8988T (cell line): ENCODE data around the gene IL5.
"Not testable (repeated sequence)": the region's sequence is repeated elsewhere in the genome, so short reads cannot be mapped to it uniquely, and the experiment has no call there.

ENCODE experiments used
- DNase-seq: peaks from one replicate; pipeline ENCODE4 v3.0.0; 2011

Gene IL5

DNA sequence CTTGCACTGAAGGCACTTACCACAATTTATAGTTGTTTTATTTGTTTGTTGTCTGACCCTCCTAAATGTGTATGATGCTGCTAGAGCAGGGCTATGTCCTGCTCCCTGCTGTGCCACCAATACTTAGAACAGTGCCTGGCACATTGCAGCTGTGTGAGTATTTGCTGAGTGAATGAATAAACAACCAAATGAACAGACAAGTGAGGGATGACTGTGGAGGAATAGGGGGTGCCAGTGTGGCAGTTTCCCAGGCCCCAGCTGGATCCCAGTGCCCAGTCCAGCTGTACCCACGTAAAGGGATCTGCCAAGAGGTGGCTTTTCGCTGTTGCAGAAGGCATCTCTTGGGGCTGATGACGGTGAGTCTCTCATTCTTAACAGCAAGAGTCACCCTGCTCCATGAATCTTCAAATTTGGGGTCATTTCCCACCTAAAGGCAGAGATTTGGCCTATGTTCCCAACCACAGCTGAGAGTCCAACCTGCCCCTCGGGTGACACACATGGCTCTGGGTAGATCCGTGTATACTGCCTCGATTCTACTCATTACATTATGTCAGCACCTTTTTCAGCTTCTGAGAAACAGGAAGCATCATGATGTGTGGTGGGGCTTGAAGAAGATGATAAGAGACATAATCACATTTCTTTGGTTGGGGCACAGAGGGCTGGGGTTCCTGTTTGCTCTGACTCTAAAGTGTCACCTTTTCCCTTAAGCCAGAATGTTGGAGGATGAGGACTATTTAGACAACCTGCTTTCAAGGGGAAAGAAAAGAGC lies 14.3 kb downstream of the IL5 start:
- no peak for DNase-seq

DNA sequence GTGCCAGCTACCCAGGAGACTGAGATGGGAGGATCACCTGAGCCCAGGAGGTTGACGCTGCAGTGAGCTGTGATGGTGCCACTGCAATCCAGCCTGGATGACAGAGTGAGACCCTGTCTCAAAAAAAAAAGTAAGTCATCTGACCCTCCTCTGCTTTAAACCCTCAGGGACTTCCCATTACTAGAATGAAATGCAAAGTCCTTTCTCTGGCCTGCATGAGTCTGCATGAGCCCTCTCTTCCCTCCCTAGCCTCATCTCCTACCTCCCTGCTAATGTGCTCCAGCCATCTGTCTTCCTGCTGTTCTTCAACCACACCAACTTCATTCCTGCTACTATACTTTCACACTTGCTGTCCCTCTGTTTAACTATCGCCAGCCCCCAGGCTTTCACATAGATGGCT lies 15.3 kb downstream of the IL5 start:
- DNase-seq, result no peak

DNA sequence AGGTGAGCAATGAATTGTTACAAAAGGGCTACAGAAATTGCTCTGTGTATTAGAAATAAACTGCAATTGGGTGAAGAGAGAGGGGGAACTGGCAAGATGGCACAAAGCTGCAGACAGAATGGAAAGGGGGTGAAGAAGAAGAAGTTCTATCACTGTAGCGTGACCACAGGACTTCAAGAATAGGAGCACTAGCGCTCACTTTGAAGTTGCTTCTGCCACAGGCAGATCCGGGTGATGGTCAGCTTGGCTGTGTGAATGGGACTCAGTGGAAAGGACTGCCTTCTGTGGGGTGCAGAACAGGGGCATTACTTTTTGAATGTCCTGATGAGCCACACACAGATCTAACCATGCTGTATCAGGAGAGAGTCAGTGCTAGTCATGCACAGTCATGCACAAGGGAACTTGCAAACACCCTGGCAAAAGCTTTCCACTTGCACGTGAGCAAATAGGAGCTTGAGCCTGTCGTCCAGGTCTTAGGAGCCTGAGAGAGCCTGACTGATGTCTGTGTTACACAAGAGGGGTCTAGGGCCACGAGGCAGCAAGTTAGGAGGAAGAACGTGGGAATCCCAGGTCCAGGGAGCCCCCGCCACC lies 16.3 kb downstream of the IL5 start:
- no peak for DNase-seq

DNA sequence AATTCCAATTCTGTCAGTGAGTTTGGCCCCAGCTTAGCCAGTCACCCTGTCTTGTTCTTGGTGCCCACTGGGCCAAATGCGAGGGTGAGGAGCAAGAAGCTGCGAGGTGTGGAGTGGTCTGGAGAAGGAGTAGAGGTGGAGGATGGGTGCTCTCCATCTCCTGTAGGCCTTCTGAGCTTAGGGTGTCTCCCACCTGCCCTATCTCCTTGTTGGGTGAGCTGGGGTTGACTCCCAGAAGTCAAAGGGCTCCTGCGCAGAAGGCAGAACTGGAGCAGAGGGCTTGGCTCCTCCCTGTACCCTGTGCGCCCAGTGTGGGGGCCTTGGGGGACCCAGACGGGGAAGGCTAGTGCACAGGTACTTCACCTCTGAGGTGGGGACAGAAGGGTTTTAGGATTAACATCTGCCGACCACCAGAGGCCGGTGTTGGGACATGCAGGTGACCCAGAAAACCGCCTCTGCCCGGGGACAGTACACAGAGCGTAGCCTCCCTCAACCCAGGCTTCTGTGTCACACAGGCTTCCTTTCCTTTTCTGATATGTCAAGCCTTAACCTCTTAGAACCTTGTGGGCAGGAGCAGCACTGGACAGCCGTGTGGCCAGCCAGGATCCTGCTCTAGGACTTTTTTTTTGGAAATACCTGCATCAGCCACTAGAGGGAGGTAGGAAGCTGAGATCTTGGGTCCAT lies 16.9 kb downstream of the IL5 start:
- no peak for DNase-seq

DNA sequence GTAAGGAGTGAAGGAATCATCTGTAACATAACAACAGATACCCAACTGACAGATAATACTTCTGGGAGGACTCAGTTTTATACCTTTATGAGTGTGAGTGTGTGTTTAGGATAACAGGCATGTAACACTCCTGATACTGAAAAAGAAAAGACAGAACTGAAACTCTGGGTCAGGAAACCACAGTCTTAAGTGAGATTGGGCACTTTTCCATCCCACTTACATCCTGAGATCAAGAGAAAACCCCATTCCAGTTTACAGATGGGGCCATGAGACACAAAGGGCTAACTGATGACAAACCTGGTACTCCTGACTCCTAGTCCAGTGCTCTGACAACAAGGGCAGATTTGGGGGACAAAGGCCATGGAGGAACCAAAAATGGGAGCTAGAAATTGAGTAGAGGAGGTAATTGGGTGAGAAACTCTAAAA lies 18.0 kb downstream of the IL5 start:
- DNase-seq, result no peak

DNA sequence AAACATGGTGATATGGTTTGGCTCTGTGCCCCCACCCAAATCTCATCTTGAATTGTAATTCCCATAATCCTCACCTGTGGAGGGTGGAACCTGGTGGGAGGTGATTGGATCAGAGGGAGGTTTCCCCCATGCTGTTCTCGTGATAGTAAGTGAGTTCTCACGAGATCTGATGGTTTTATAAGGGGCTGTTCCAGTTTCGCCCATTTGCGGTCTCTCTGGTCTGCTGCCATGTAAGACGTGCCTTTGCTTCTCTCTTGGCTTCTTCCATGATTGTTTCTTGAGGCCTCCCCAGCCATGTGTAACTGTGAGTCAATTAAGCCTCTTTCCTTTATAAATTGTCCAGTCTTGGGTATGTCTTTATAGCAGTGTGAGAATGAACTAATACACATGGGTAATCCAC lies 18.4 kb downstream of the IL5 start:
- not testable (repeated sequence) for DNase-seq

DNA sequence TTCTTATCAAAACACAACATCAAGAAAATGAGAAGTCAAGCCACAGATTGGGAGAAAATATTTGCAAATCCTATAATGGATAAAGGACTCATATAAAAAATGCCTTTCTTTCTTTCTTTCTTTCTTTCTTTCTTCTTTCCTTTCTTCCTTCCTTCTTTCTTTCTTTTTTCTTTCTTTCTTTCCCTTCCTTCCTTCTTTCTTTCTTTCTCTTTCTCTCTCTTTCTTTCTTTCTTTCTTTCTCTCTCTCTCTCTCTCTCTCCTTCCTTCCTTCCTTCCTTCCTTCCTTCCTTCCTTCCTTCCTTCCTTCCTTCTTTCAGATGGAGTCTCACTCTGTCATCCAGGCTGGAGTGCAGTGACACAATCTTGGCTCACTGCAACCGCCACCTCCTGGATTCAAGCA lies 21.3 kb downstream of the IL5 start:
- not testable (repeated sequence) for DNase-seq

DNA sequence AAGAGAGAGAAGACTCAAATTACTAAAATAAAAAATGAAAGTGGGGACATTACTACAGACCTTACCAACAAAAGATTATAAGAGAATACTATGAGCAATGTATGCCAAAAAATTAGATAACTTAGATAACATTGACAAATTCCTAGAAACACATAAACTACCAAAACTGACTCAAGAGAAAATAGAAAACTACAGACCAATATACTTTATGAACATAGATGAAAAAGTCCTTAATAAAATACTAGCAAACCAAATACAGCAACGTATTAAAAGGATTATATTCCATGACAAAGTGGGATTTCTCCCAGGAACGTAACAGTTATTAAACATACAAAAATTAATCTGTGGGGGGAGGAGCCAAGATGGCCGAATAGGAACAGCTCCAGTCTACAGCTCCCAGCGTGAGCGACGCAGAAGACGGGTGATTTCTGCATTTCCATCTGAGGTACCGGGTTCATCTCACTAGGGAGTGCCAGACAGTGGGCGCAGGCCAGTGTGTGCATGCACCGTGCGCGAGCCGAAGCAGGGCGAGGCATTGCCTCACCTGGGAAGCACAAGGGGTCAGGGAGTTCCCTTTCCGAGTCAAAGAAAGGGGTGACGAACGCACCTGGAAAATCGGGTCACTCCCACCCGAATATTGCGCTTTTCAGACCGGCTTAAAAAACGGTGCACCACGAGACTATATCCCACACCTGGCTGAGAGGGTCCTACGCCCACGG lies 29.5 kb downstream of the IL5 start:
- DNase-seq, result not testable (repeated sequence)

DNA sequence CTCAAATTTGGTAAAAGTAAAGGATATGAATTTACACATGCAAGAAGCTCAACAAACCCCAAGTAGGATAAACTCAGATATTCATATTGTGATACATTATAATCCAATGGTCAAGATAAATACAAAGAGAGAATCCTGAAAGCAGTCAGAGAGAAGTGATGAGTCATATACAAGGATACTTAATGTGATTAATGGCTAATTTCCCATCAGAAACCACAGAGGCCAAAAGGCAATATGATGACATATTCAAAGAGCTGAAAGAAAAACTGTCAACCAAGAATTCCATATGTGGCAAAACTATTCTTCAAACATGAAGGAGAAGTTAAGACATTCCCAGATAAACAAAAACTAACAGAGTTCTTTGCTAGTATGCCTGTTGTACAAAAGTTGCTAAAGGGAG lies 33.2 kb downstream of the IL5 start:
- no peak for DNase-seq

DNA sequence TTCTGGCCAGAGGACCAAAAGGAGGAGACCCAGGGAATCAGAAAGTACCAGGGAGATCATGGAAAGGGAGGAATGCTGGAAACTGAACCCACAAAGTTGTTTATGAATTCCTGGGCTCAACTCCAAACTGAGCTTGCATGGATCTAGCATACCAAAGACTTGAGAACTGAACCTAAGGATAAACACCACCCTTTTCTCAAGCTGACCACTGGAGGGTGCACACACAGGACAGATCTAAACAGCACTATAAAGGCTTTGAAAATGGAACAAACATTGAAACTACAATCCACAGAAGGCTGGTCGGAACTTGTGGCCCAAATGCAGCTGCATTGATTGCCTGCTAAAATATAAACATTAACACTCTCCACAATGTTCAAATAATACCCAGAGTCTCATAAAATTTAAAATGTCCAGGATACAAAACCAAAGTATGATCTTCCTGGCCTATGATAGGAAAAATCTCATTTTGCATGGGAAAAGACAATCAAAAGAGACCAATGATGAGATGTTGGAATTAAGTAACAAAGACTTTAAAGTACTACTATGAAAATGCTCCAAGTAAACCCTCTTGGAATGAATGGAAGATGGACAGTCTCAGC lies 37.1 kb downstream of the IL5 start:
- DNase-seq, result no peak

DNA sequence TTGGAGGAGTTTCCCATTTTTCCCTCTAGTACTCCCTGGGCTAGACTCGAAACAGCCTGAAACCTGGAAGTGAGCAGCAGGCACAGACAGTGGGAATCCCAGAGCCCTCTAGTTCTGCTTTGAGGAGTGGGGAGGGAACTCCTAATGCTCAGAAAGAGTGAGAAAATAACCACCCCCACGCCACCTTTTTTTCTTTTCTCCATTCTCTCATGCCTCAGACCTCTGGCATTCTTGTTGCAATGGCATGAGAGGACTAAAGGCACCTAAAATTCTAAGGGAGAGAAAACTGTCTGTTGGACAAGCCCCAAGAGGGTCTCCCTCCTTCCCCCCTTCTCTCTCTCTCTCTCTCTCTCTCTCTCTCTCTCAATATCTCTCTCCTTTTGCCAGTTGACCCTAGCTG lies 37.7 kb downstream of the IL5 start:
- DNase-seq, result no peak

DNA sequence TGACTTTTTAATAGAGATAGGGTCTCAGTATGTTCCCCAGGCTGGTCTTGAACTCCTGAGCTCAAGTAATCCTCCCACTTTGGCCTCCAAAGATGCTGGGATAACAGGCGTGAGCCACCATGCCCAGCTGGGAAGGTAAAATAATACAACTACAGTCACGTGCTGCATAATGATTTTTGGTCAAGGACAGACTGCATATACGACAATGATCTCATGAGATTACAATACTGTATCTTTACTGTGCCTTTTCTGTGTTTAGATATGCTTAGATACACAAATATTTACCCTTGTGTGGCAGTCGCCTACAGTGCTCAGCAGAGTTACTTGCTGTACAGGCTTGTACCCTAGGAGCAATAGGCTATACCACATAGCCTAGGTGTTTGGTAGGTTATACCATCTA lies 38.6 kb downstream of the IL5 start:
- DNase-seq, result no peak

DNA sequence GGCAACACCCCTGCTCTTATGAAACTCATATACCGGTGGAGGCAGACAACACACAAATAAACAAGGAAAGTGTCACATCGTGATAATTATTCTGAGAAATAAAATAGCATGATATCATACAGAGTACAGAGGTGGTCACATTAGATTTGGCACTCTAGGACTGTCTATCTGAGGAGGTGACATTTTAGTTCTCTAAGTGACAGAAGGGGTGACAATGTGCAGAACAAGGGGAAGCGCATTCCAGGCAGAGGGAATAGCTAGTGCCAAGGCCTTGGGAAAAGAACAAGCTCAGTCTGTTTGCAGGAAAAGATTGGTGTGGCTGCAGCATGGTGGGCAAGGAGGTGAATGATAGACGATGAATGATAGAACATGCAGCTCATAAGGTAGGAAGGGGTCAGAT lies 40.1 kb downstream of the IL5 start:
- DNase-seq, result no peak

DNA sequence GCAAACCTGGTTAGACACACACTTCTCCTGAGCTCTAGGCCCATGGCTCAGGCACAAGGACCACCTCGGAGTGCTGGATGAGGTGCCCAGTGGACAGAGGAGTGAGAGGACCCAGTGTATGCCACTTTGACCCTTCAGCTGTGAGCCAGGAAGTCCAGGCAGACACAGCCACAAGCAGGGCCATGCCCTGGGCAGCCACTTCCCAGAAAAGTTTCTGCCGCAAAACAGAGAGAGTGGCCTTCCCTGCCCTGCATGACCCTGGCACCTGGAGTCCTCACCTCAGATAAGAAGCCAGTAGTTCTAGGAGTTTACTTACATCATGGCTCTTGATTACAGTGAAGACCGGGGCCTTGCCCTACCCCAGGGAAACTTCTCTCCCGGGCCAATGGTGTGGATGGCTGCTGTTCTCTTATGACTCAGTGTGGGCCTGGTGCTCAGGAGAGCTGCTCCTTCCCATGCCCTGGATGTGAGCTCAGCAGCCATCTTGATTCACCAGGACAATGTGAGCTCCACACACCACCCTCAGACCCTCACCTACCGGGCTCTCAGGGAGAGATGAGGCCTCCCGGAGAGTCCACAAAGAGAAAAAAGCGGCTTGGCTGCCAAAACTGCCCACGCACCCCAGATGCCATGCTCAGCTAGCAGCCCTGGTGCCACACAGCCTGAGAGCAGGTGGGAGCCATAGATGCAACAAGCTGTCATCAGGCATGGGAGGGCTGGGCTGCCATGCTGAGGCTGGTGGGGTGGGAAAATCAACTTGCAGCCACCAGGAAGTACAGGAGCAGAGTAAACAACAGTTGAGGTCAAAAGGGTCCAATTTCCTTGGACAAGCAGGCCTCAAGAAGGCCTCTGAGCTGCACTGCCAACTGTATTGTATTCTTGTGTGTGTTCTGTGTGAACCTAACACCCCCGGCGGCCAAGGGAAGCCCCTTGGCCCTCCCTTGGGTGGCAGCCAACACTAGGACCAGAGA lies 41.1 kb downstream of the IL5 start:
- no peak for DNase-seq

DNA sequence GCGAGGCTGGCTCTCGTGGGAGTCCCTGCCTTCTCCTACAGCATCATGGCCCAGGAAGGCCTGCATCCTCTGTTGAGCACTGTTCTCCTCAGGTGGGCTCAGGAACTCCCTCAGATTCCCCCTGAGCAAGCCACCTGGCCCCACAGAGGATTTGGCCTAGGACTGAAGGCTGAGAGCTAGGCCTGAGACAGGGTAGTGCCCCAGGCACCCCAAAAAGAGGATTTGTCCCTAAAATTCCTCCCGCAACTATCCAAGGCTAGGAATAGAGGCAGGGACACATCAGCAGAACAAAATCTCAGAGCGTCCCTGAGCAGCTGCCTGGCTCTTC lies 41.7 kb downstream of the IL5 start:
- no peak for DNase-seq

DNA sequence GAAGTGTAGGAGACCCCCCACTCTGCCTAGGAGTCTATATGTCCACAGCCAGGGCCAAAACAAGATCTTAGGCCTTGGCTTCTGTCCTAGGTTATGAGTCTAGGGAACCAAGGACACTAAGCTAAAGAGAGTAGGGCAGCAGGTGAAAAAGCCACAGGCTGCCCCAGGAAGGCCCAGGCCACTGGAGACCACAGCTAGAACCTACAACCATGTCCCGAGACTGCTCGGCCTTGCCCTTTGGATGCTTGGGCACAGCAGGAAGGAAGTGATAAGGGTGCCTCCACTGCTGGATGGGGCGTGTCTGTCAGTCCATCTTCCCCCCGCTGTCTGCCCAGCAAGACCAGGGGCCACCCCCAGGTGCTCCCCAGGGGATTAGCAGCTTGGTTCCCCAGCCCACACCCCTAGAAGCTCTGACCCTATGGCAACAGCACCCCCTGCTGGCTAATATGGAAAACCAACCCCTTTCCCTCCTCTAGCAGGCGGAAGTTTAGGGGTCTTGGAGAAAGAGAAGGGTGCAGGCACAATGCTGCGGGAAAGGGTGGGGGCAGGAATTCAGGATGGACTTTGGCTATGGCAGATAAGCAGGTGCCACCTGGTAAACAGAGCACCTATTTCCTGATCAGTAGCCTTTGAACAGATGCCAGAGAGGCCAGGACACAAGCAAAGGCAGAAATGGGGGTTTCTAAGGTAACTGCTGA lies 42.2 kb downstream of the IL5 start:
- DNase-seq, result no peak

DNA sequence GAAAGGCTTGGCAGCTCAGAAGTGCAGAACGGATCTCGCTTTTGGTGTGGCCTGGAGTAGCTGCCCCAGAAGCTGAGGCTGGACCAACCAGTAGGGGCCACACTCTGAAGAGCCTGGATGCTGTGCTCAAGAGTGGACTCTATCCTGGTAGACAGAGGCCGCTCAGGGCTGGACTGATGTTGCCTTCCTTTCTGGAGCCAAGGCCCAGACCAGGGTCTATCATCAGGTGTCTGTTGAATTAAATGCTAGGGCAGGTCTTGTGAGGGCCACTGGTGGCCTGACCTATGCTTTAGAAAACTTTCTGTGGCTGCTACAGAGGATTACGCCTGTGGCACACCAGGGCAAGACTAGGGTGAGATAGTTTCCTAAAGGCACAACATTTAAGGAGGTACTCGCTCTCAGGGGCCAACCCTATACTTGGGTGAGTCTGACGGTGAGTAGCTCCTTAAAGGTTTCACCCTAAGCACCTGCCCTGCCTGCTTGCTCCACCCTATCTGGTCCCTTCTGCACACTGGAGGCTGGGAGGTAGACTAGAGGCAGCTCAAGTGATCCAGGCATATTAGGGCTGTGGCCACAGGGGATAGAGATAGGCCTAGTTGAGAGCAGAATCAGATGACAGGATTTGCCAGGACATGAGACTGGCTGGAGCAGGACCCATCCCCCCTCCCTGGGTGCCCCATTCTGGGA lies 42.9 kb downstream of the IL5 start:
- DNase-seq, result no peak

DNA sequence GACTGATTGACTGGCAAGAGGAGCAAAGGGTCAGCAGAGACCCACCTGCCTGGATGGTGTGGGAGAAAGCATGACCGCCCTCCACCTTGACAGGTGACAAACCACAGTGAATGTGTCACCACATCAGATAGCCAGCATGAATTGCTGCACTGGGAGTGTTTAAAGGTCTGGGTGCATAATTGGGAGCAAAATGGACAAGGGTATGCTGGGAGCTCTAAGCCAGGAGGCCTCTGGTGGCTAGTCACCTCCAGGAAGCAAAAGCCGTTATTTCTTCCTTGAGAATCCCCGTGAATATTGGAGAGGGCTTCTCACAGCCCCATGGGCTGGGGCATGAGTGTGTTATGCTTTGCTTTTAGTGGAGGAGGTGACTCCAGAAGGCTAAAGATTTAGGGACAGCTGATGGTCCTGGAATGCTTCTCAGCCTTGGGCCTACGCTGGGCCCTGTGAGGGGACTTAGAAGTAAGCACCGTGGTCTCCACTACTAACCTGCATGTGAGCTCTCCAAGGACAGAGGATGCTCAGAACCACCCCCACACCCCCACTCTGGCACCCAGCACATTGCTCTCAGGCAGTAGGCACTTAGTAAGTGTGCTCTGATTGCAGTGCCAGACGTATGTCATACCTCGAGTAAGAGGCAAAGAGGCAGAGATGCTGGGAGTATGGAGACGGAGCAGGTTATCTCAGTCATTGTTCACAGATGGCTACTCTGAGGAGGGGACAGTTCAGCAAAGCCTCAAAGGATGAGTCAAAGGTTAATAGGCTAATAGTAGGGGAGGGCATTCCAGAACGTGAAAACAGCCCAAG lies 43.7 kb downstream of the IL5 start:
- no peak for DNase-seq

DNA sequence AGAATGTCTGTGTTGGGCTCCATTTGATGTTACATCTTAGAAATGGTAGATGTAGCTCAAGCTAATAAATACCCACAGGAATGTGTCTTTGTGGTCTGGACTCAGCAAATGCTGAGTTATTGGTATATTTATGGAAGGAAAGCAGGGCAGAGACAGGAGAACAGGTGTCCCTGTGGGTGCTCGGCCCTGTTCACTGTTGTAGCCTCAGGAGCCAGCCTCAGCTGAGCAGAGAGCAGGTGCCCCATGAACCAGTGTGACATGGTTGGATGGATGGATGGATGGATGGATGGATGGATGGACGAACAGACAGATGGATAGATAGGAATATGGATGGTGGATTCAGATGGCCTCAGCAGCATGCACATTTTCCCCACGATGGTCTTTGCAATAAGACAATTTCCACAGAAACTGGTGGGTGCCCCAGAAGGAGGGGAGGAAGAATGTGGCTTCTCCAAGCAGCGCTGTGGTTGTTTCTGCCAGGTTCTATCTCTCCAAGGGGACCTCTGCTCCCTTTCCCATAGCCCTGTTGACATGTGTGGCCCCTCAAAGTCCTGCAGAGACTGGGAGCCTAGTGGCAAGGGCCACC lies 44.5 kb downstream of the IL5 start:
- no peak for DNase-seq

DNA sequence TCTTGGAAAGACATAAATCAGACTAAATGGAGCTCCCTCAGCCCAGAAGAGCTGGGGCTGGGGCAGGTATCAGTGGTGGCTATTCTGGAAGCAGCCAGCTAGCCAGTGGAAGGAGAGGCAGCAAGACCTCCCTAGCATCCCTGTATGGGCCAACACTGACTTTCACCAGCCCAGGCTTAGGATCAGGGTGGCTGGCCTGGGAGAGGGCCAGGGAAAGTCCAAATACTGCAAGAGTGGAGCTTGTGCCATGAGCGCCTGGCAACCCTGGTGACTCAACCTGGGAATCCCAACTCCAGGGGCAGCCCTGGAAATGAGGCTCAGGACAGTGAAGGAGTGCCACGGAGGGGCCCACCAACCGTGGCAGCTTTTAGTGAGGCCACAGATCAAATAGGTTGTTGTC lies 45.2 kb downstream of the IL5 start:
- no peak for DNase-seq
